HepG2 (cell line): ENCODE measurements around the gene PPP1R9A. TPM values are rescaled to one million over a fixed set of nuclear protein-coding genes. Genes with fewer than 3 reads are reported as not detected.

Source experiments
- ARNT ChIP-seq: fragments of 450-650 bp; IDR thresholded peaks from 2 replicates; pipeline ENCODE4 v1.6.1; 2017
- HBP1 ChIP-seq: IDR thresholded peaks from 2 replicates; pipeline ENCODE4 v1.6.1; 2016; ENCODE audit warnings: low read depth, control low read depth
- KLF16 ChIP-seq, 2 experiments: sonication (generic) in 1 of 2; formaldehyde crosslinking in 1 of 2; IDR thresholded peaks; 2 replicates each; pipeline versions ENCODE4 v1.6.1 to v1.8.0; 2016 to 2023; ENCODE audit warnings: missing genetic modification reagents in 2 of 2, missing compliant biosample characterization in 1 of 2
- MBD4 ChIP-seq: IDR thresholded peaks from 2 replicates; pipeline ENCODE4 v1.6.1; 2012; ENCODE audit warnings: low read length, inconsistent platforms, borderline replicate concordance
- NCOA5 ChIP-seq: sonication (generic); formaldehyde crosslinking; IDR thresholded peaks from 2 replicates; pipeline ENCODE4 v1.4.0; 2020; ENCODE audit warnings: missing genetic modification reagents
- RBFOX2 ChIP-seq: fragments of 200-400 bp; formaldehyde crosslinking; IDR thresholded peaks from 2 replicates; pipeline ENCODE4 v1.6.1; 2017; ENCODE audit warnings: low read depth, mild to moderate bottlenecking, low read length
- TFDP2 ChIP-seq: sonication (generic); formaldehyde crosslinking; IDR thresholded peaks from 2 replicates; pipeline ENCODE4 v1.4.0; 2020; ENCODE audit warnings: missing genetic modification reagents
- THRA ChIP-seq: sonication (generic); formaldehyde crosslinking; IDR thresholded peaks from 2 replicates; pipeline ENCODE4 v1.4.0; 2020; ENCODE audit warnings: missing genetic modification reagents, borderline replicate concordance
- YEATS2 ChIP-seq: sonication (generic); formaldehyde crosslinking; IDR thresholded peaks from 2 replicates; pipeline ENCODE4 v1.4.0; 2020; ENCODE audit warnings: missing genetic modification reagents, borderline replicate concordance
- ZBTB3 ChIP-seq: sonication (generic); formaldehyde crosslinking; IDR thresholded peaks from 2 replicates; pipeline ENCODE4 v1.4.0; 2020; ENCODE audit warnings: low read depth, mild to moderate bottlenecking, moderate library complexity, missing genetic modification reagents, borderline replicate concordance
- ZNF670 ChIP-seq: sonication (generic); formaldehyde crosslinking; IDR thresholded peaks from 2 replicates; pipeline ENCODE4 v1.8.0; 2022; ENCODE audit warnings: mild to moderate bottlenecking, missing genetic modification reagents, borderline replicate concordance
- ZNF768 ChIP-seq: sonication (generic); formaldehyde crosslinking; IDR thresholded peaks from 2 replicates; pipeline ENCODE4 v1.4.0; 2020; ENCODE audit warnings: missing genetic modification reagents
- polyA plus RNA-seq, 8 experiments: library from polyadenylated mRNA; depleted of rRNA in 3 of 8; stranded (reverse) in 7 of 8; unstranded in 1 of 8; fragments of >200 nt; fragmentation: Illumina TruSeq in 4 of 8; extraction: Trizol in 4 of 8; gene quantifications; 2 replicates each; pipeline versions ENCODE4 v1.2.1 to v1.2.3, GENCODE V29; 2011 to 2016; ENCODE audit warnings: low read depth in 4 of 8, missing spikeins in 1 of 8, mixed read lengths in 1 of 8; ENCODE audit not compliant: insufficient read depth in 1 of 8
- total RNA-seq, 5 experiments: library from RNA; depleted of rRNA; stranded (reverse); fragments of >200 nt; fragmentation: Illumina TruSeq; extraction: Trizol; gene quantifications; 2 replicates each; pipeline ENCODE4 v1.2.3, GENCODE V29; 2016; ENCODE audit warnings: low read depth in 1 of 5
- TF ChIP-seq, protein P1 (sequence below): sonication (generic); formaldehyde crosslinking; conservative IDR thresholded peaks from 2 replicates; pipeline ENCODE4 v1.5.0; 2020; ENCODE audit warnings: missing genetic modification reagents
- TF ChIP-seq, protein P2 (sequence below): sonication (generic); formaldehyde crosslinking; IDR thresholded peaks from 2 replicates; pipeline ENCODE4 v1.4.0; 2020; ENCODE audit warnings: missing genetic modification reagents, borderline replicate concordance
- TF ChIP-seq, protein P3 (sequence below): sonication (generic); formaldehyde crosslinking; IDR thresholded peaks from 2 replicates; pipeline ENCODE4 v1.4.0; 2020; ENCODE audit warnings: mild to moderate bottlenecking, missing genetic modification reagents, borderline replicate concordance

The PPP1R9A gene
- total and polyA plus RNA-seq, 2 of the 13 experiments (the other 11 are each of a cell fraction or from before 2014, with no cell fraction given): 11.4 to 31.9 TPM

- TF ChIP-seq, protein P1, sequence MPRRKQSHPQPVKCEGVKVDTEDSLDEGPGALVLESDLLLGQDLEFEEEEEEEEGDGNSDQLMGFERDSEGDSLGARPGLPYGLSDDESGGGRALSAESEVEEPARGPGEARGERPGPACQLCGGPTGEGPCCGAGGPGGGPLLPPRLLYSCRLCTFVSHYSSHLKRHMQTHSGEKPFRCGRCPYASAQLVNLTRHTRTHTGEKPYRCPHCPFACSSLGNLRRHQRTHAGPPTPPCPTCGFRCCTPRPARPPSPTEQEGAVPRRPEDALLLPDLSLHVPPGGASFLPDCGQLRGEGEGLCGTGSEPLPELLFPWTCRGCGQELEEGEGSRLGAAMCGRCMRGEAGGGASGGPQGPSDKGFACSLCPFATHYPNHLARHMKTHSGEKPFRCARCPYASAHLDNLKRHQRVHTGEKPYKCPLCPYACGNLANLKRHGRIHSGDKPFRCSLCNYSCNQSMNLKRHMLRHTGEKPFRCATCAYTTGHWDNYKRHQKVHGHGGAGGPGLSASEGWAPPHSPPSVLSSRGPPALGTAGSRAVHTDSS: no peak
- TF ChIP-seq ZBTB3 (CRISPR knock-in tag) (no peak), TFDP2 (CRISPR knock-in tag) (peak; percentile 19; the same call in 1 of the 2 replicates), HBP1 (CRISPR knock-in tag) (no peak), NCOA5 (CRISPR knock-in tag) (no peak), MBD4 (no peak), THRA (CRISPR knock-in tag) (peak; percentile 62; the same call in 1 of the 2 replicates), ZNF670 (CRISPR knock-in tag) (0 out of 2 replicates have a peak, but pooled peaks have one; percentile 74), YEATS2 (CRISPR knock-in tag) (peak; percentile 62; the same call in 1 of the 2 replicates), RBFOX2 (peak; percentile 81), ARNT (no peak), KLF16 (CRISPR knock-in tag; IDR thresholded peaks at IDR 0.05) (peak in 1 of 2 experiments; percentile 69; a peak in 2 of 4 replicates), ZNF768 (CRISPR knock-in tag) (peak; percentile 56; the same call in 1 of the 2 replicates)
- TF ChIP-seq, protein P2, sequence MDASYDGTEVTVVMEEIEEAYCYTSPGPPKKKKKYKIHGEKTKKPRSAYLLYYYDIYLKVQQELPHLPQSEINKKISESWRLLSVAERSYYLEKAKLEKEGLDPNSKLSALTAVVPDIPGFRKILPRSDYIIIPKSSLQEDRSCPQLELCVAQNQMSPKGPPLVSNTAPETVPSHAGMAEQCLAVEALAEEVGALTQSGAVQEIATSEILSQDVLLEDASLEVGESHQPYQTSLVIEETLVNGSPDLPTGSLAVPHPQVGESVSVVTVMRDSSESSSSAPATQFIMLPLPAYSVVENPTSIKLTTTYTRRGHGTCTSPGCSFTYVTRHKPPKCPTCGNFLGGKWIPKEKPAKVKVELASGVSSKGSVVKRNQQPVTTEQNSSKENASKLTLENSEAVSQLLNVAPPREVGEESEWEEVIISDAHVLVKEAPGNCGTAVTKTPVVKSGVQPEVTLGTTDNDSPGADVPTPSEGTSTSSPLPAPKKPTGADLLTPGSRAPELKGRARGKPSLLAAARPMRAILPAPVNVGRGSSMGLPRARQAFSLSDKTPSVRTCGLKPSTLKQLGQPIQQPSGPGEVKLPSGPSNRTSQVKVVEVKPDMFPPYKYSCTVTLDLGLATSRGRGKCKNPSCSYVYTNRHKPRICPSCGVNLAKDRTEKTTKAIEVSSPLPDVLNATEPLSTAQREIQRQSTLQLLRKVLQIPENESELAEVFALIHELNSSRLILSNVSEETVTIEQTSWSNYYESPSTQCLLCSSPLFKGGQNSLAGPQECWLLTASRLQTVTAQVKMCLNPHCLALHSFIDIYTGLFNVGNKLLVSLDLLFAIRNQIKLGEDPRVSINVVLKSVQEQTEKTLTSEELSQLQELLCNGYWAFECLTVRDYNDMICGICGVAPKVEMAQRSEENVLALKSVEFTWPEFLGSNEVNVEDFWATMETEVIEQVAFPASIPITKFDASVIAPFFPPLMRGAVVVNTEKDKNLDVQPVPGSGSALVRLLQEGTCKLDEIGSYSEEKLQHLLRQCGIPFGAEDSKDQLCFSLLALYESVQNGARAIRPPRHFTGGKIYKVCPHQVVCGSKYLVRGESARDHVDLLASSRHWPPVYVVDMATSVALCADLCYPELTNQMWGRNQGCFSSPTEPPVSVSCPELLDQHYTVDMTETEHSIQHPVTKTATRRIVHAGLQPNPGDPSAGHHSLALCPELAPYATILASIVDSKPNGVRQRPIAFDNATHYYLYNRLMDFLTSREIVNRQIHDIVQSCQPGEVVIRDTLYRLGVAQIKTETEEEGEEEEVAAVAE (CRISPR knock-in tag): 0 out of 2 replicates have a peak, but pooled peaks have one; percentile 59
- TF ChIP-seq, protein P3, sequence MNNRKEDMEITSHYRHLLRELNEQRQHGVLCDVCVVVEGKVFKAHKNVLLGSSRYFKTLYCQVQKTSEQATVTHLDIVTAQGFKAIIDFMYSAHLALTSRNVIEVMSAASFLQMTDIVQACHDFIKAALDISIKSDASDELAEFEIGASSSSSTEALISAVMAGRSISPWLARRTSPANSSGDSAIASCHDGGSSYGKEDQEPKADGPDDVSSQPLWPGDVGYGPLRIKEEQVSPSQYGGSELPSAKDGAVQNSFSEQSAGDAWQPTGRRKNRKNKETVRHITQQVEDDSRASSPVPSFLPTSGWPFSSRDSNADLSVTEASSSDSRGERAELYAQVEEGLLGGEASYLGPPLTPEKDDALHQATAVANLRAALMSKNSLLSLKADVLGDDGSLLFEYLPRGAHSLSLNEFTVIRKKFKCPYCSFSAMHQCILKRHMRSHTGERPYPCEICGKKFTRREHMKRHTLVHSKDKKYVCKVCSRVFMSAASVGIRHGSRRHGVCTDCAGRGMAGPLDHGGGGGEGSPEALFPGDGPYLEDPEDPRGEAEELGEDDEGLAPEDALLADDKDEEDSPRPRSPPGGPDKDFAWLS: peak; percentile 97
Observed at GRCh38 chr7:94907026-94907810, at the start of gene PPP1R9A (continued).
